Stimulated activated CD4-positive, alpha-beta T cell treated with anti-CD3 and anti-CD28 coated beads, Interleukin-4, amount 100 ng/mL, for 48 hours (primary cell): ENCODE measurements around the gene SCAMP5.

Source experiments
- DNase-seq, 2 donors: peaks; one replicate each; pipeline ENCODE4 v3.0.0-alpha.2; 2020; ENCODE audit warnings: low read depth in 2 of 2

The SCAMP5 gene

DNA sequence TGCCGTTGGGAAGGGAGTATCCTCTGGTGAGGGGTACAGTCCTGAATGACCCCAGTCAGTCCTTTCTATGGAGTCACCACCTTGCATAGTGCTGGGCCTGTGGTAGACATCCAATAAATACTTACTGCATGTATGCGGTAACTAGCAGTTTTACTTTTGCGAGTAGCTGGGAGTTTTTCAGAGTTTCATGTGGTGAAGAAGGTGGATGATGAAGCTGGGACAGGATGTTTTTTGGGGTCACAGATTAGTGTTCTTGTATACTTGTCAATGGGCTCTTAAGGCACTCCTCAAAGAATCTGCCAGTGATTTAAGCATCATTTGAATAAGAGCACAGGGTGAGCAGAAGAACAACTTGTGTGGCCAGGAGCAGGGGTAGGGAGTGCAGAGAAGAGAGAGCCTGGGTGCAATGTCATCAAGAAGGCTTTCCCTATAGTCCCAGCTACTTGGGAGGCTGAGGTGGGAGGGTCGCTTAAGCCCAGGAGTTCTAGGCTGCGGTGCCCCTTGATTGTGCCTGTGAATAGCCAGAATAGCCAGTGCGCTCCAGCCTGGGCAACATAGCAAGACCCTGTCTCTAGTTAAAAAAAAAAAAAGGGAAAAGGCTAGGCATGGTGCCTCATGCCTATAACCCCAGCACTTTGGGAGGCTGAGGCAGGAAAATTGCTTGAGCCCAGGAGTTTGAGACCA is 50.1 kb downstream of the SCAMP5 start:
- DNase-seq = no peak

DNA sequence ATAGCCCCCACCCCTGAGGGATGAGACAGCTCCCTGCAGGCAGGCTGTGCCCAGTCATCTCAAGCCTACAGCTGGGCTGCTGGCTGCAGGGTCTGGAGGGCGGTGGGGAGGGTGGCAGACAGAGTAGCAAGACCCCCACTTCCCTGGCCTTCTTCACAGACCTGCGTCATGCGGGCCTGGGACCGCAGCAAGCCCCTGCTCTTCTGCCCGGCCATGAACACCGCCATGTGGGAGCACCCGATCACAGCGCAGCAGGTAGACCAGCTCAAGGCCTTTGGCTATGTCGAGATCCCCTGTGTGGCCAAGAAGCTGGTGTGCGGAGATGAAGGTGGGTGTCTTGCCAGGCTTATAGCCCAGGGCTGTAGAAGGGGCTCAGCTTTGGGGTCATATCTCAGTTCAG is 53.0 kb downstream of the SCAMP5 start:
- no peak for DNase-seq

DNA sequence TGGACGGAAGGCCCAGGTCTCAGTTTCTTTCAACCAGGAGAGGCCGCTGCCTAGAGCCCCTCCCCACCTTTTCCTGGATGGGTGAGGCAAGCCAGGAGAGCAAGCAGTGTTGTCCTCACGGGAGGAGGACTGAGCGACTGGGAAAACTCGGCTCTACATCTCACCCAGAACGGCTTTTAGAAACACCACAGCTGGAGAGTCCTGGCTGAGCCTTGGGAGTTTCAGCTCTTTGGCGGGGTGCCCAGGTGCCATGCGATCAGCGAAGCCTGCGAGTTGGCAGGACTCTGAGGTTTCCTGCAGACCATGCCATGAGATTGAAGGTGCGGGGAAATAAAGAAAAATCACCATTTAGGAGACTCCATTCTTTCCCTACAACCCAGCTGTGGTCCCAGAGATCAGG is 54.0 kb downstream of the SCAMP5 start:
- DNase-seq = no peak

DNA sequence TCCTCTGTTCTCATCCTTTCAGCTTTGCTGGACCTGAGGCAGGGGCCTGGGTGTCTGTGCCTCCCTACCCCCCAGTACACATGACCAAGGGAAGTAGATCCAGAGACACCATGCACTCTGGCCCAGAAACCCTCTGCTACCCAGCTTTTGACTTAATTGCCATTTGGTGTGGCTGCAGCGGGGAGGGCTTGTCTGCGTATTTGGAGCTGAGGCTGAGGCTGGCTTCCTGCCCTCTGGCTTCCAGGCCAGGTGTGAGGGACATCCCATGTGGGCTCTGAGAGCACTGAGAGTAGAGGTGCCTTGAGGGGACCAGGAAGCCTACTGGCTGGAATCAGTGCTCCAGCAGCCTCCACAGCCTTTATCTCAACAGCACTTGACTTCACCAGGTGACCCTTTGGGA is 54.9 kb downstream of the SCAMP5 start:
- no peak for DNase-seq

DNA sequence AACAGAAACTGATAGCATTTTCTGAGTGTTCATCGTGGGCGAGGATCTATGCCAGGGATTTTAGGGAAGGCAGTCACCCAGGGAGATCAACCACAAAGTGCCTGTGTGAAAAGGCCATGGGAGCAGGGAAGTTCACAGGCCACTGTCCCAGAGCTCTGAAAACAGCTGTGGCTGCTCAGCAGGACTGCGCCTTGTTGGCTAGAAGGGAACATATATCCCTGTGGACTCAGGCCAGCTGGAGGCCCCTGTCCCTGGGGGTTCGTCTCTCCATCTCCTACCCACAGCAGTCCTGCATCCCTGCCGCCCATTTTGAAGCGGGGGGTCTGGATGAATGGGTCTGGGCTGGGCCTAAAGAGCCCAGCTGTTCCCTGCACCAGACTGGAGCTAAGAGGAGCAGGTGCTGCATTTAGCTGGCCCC is 55.8 kb downstream of the SCAMP5 start:
- DNase-seq = no peak

DNA sequence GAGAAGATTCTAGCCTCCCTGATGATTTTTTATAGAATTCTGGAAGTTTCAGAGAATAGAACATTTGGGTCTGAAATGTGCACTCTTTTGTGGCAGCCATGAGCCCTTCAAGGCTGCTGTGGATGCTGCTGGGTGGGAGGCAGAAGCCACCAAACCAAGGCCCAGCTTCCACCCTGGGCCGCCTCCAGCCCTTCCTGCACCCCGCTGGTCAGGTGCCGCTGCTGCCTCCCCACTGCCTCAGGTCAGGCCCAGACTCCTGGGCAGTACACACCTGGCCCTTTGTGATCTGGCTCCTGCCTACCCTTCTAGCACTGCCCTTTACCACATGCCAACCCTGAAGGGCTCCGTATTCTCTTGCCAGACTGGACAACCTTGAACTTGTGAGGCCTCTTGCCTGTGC is 56.3 kb downstream of the SCAMP5 start:
- DNase-seq = no peak

DNA sequence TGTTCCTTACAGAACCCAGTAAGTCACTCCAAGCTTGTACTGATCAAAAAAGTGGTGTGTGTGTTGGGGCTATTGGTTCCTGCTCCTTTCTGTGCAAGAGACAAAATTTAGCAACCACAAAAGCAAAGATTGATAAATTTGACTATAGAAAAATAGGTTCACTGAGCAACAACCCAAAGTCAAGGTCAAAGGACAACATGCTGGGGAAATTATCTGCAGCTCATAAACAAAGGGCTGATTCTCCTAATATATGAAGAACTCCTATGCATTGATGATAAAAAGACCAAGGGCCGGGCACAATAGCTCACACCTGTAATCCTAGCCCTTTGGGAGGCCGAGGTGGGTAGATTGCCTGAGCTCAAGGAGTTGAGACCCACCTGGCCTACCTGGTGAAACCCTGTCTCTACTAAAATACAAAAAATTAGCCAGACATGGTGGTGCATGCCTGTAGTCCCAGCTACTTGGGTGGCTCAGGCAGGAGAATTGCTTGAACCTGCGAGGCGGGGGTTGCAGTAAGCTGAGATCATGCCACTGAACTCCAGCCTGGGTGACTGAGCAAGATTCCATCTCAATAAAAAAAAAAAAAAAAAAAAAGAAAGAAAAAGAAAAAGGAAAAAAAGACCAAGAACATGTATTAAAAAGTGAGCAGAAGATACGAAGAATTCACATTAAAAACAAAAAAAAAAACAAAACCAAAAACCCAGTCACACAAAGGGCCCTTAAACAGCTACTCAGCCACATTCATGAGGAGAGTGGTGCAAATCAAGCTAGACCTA is 57.8 kb downstream of the SCAMP5 start:
- DNase-seq = no peak

DNA sequence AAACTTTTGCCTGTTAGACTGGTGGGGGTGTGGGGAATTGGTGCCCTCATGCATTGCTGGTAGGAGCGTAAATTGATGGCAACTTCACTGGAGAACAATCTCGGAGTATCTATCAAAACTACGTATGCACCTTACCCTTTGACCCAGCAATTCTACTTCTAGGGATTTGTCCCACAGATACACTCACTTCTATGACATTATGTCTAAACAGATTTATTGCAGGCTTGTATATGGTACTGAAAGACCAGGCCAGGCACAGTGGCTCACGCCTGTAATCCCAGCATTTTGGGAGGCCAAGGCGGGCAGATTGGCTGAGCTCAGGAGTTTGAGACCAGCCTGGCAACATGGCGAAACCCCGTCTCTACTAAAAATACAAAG is 58.4 kb downstream of the SCAMP5 start:
- DNase-seq = no peak

DNA sequence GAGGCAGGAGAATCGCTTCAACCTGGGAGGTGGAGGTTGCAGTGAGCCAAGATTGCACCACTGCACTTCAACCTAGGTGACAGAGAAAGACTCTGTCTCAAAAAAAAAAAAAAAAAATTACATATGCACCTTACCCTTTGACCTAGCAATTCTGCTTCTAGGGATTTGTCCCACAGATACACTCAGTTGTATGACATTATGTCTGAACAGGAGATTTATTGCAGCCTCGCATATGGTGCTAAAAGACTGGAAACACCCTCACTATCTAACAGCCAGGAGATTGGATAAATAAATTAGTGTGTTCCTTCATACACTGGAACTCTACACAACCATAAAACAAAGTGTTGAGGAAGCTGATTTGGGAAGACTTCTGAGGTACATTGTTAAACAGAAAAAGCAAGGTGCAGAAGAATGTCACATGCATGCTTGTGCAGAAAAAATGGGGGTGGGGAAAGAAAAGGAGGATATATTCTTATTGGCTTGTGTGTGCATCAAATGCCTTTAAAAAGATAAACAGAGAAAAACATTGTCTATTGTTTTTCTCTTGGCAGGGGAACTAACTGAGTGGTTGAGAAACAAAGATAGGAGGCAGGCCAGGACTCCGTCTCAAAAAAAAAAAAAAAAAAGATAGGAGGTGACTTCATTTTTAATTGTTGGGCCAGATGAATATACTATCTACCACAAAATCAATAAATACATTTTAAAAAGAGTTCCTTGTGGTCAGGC is 59.0 kb downstream of the SCAMP5 start:
- DNase-seq = no peak

DNA sequence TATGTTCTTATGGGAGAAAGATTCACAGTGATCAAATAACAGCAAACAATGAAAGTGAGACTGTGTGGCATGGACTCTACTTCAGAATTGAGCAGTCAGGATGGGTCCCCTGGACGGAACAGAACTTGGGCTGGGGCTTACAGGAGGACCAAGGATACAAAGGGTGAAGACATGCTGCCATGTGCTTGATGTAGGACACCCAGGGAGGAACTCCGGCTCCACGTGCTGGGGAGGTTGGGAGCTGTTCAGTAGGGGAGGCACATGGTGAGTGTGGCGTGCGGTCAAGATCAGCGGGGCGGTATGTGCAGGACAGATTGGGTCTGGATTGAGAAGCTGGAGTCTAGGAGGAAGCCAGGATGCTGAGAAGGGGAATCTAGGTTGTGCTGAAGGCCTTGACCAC is 60.7 kb downstream of the SCAMP5 start:
- DNase-seq = no peak

DNA sequence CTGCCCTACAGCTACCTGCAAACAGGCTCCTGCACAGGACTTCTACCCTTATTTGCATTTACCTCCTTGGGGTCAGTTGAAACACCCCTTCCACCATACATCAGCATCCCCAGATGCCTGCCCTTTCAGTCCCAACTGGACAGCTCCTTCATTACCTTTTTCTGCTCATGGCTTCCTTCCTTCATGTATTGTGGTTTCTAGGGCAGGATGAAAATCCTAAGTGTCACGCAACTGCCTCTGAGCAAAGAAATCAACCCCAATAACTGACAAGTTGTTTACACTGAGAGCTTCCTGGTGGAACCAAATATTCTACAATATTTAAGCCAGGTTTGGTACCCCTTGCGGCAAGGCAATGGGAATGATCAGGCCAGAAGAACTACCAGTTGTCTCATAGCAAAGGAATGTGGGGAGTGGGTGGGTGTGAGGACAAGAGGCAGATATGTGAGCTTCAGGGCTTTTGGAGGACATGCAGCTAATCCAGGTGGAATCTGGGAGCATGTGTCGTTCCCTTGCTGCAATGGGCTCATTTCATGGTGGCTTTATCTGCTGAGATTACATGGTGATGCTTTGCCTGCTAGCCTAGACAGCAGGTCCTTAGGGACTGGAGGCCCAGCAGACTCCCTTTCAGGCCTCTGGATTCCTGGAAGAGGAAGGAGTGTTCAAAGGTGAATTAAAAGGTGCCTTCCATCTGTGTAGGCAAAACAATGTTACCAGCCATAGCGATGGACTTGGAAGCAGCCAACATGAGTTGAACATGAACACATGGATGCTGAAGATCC is 63.0 kb downstream of the SCAMP5 start:
- no peak for DNase-seq

DNA sequence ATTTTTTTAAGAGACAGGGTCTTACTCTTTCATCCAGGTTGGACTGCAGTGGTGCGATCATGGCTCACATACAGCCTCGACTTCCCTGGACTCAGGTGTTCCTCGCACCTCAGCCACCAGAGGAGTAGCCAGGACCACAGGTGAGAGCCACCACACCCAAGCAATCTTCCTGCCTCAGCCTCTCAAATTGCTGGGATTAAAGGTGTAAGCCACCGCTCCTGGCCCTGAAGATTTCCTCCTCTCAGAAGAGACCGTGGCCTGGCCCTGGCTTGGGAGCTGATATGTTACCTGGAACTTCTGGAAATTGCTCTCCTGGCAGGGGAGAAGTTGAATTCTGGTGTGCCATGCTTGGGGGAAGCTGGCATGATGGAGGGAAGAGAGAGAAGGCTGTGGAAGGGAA is 64.2 kb downstream of the SCAMP5 start:
- no peak for DNase-seq

DNA sequence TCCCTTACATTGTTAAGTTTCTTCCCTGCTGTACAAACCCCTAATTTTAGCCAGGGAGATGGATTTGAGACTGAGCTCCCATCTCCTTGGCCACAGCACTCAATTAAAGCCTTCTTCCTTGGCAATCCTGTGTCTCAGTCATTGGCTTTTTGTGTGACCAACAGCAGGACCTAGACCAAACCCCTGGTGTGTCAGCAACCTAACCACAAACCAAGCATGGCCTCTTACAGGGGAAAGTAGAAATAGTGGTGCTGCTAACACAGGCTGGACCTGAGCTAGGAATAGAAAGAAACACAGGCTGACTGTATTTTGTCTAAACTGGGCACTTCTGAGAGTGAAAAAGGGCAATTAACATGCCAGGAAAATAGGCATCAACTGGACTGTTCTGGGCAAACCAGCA is 65.9 kb downstream of the SCAMP5 start:
- no peak for DNase-seq

DNA sequence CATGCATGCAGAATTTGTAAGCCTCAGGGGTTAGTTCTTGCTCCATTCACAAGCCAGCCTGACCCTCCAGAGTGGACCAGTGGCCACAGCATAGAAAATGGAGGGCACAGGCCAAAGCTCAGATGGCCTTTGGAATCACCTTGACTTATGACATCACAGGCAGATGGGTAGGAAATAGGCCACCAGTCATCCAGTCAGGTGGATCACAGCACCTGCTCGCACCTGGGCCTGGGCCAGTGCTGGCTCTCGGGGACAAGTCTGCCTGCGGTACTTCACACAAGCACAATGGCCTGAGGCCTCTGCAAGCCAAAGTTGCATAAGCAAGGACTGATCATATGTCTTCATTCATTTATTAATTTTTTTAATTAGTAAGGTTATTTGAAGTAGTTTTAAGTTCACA is 67.3 kb downstream of the SCAMP5 start:
- DNase-seq = no peak

DNA sequence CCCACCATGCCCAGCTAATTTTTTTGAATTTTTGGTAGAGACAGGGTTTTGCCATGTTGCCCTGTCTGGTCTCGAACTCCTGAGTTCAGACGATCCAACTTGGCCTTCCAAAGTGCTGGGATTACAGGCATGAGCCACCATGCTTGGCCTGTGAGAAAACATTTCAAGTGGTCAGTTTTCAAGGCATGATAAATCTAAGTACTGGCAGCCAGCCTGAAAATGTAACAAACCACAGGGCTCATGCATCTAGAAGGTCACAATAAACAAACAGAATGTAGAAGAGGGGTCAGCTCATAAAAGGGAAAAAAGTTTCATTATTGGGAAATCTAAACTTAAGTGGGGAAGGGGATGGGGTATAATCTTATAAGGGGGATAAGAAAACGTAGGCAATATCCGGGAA is 68.0 kb downstream of the SCAMP5 start:
- no peak for DNase-seq

DNA sequence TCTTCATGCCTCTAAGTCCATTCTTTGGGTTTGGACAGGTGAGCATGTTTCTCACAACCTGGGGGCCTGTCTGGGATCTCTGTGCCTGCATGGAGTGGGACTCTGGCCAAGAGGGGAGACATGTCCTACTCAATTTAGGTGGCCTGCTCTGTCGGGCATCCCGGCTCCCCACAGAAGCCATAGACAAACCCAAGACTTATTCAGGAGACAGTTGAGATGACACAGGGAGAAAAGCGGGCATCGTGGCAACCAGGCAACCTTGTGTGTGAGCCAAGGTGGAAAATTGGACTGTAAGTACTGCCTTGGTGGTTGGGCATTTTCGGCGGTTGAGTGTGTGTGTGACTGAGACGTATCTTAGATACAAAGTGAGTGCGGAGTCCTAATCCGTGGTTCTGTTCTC is 68.5 kb downstream of the SCAMP5 start:
- no peak for DNase-seq

DNA sequence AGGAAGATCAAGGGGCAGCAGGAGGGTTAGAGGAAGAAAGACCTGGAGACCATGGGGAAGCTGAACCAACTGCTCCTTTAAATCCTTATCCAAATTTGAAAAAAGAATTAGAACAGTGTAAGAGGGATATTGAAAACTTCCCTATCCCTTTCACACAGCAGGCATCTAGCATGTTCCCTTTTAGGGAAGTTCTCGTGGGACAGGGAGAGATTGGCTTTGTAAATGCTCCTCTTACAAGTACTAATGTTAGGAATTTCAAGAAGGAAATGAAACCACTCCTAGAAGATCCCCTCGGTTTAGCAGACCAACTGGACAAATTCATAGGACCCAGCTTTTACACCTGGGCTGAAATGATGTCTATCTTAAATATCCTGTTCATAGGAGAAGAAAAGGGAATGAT is 69.5 kb downstream of the SCAMP5 start:
- no peak for DNase-seq

DNA sequence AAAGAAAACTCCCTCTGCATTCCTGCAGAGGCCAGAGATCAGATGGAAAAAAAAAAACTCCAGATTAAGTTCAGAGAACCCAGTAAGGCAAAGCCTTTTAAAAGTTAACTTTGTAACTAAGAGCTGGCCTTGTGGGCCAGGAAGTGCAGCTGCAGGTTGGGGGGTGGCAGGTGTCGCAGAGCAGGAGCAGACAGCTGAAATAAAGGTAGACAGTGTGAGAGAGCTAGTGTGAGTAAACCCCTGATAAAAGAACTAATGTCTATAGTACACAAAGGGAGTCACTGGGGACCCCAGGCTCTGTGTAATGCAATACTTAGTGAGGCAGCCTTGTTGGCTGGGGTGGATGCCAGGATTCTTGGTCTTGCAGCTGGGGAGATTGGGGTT is 70.1 kb downstream of the SCAMP5 start:
- DNase-seq = no peak

DNA sequence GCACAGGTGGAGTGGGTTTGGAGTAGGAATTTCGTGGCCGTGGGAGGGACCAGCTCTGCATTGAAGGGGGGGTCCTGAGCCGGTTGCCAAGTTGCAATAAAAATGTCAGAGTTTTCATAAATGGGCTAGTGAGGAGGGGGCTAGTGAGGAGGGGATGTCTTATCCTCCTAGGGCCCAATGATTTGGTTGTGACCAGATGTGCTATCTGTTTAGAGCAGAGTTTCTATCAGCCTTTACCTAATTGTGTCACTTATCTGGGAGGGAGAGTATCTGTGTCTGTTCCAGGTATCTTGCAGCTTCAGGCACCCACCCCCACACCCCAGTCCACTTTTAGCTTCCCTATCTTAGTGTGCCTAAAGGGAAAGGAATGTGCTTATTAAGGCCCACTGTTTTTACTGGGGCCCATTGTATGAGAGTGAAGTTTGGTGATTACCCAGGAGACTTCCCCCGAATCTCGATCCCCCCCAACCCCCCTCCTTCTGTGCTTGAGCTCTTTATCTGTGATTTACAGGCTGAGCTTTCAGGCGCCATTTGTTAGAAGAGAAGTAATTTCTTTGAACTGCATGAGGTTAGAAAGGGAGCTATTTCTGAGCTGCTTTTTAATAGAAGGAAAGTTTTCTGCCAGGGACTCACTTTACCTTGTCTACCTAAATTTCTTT is 70.6 kb downstream of the SCAMP5 start:
- no peak for DNase-seq

DNA sequence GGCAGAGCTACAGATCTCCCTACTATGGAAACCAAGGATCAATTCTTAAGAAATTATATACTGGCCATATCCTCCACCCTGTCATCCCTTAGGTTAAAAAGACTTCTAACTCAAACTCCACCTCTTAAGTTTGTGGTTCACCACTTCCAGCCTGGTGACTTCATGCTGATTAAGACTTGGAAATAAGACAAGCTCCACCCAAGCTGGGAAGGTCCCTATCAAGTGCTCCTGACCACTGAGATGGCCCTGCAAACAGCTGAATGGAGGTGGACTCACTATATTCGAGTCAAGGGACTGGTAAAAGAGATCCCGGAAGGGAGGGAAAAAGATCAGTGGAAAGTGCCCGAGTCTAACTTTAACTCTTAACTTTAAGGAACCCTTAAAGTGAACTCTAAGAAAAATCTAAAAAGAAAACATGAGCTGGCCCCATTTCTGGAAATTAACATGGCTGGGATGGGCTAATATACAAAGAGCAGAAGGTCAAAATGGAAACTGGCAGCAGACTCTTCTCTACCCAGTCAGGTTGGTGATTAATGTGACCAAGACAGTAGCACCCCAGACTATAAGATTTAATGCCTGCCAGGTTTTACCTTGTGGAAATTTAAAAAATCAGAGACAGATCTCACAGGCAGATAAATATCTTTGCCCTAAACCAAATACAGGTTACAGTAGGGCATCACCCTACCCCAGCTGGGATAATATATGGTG is 71.9 kb downstream of the SCAMP5 start:
- DNase-seq = peak in 1 of 2 donors; percentile 30

DNA sequence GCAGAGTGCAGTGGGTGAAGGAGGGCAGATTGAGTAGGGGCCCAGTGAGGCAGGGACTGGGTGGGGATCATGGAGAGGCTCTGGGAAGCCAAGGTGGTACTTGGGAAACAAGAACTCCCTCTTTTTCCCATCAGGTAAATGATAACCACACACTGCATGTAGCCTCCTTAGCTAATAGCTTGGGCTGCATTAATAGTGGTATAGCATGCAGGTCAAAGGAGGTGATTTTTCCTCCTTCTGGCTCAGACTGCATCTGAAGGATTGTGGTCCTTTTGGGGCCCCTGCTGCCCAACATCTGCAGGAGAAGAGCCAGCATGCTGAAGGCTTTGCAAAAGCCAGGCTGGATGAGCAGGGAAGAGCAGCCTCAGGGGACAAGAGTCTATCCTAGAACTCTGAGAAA is 73.4 kb downstream of the SCAMP5 start:
- DNase-seq = no peak
